HepG2 (cell line): Measurements from ENCODE around the gene ATP10A. TPM values are rescaled to one million over a fixed set of nuclear protein-coding genes. Genes with fewer than 3 reads are reported as not detected.

Experiments
- ATAC-seq: fragments of 200-7000 bp; cut with Tn5 transposase; 3 replicates; pipeline ENCODE4 v1.9.1; 2020; ENCODE audit warnings: mild to moderate bottlenecking, moderate library complexity
- BruUV-seq: library from RNA; stranded (reverse); fragments of 400-500 nt; replicated peaks from 2 replicates; lab custom pipeline; 2021; lab: Mats Ljungman, UMichigan
- CTCF ChIA-PET: fragments of 300-600 bp; formaldehyde crosslinking; extraction: SDS; loops from one replicate; lab custom pipeline; 2021; ENCODE audit warnings: low total read pairs, inconsistent platforms, low intra/inter-chr PET ratio; lab: Yijun Ruan, JAX
- POLR2A ChIA-PET: fragments of 350-600 bp; sonication (Branson Sonifier 250); formaldehyde crosslinking; loops from one replicate; lab custom pipeline; 2020; ENCODE audit warnings: antibody characterized with exemption, inconsistent platforms; lab: Yijun Ruan, JAX
- DNase-seq: peaks from one replicate; pipeline ENCODE4 v3.0.0-alpha.2; 2015; ENCODE audit warnings: low spot score
- FAIRE-seq: peaks from 3 replicates; lab custom pipeline; 2011; peaks lifted over from hg19 to GRCh38; lab: Jason Lieb, UNC
- H2AFZ ChIP-seq: one replicate; pipeline ENCODE4 v1.6.1; 2011; ENCODE audit warnings: low read length, inconsistent platforms
- H3K27ac ChIP-seq: fragments of 300-600 bp; 3 replicates; pipeline ENCODE4 v1.8.0; 2011; ENCODE audit warnings: mixed run types, mild to moderate bottlenecking, mixed read lengths, low read length, inconsistent platforms; ENCODE audit not compliant: insufficient read depth; ENCODE audit errors: extremely low read length
- H3K27me3 ChIP-seq, 2 experiments: fragments of 200-600 bp in 1 of 2; 2 replicates in 1 of 2; 3 replicates in 1 of 2; pipeline versions ENCODE4 v1.6.0 to v1.8.0; 2011; ENCODE audit warnings: low read length in 2 of 2, mild to moderate bottlenecking in 2 of 2, moderate library complexity in 2 of 2, inconsistent platforms in 1 of 2; ENCODE audit not compliant: insufficient read depth in 2 of 2, control insufficient read depth in 1 of 2
- H3K36me3 ChIP-seq, 2 experiments: fragments of 200-600 bp in 1 of 2; replicated peaks in 1 of 2; 2 replicates in 1 of 2; 3 replicates in 1 of 2; pipeline versions ENCODE4 v1.5.1 to v1.8.0; 2011; ENCODE audit warnings: low read length in 2 of 2, inconsistent platforms in 1 of 2; ENCODE audit not compliant: insufficient read depth in 2 of 2, control insufficient read depth in 1 of 2
- H3K4me1 ChIP-seq: 2 replicates; pipeline ENCODE4 v1.5.1; 2012; ENCODE audit warnings: low read length, inconsistent platforms; ENCODE audit not compliant: insufficient read depth
- H3K4me2 ChIP-seq: 2 replicates; pipeline ENCODE4 v1.6.0; 2011; ENCODE audit warnings: low read depth, low read length, inconsistent platforms
- H3K4me3 ChIP-seq, 3 experiments: fragments of 200-600 bp in 1 of 3; sonication (generic), shearing (Covaris generic) in 1 of 3; replicated peaks in 1 of 3; 2 replicates each; pipeline ENCODE4 v1.5.1; 2011 to 2016; ENCODE audit warnings: low read length in 3 of 3, inconsistent platforms in 2 of 3, low read depth in 2 of 3, mild to moderate bottlenecking in 2 of 3, control low read depth in 1 of 3, mixed read lengths in 1 of 3; ENCODE audit not compliant: insufficient read depth in 1 of 3
- H3K79me2 ChIP-seq: one replicate; pipeline ENCODE4 v1.6.1; 2011; ENCODE audit warnings: low read length, inconsistent platforms; ENCODE audit not compliant: insufficient read depth
- H3K9ac ChIP-seq: 2 replicates; pipeline ENCODE4 v1.6.0; 2011; ENCODE audit warnings: mild to moderate bottlenecking, low read depth, low read length, inconsistent platforms; ENCODE audit not compliant: insufficient read depth
- H3K9me3 ChIP-seq: 2 replicates; pipeline ENCODE4 v1.5.1; 2012; ENCODE audit warnings: mild to moderate bottlenecking, low read length
- H4K20me1 ChIP-seq: 2 replicates; pipeline ENCODE4 v1.6.0; 2011; ENCODE audit warnings: inconsistent platforms, mild to moderate bottlenecking, low read length, moderate library complexity; ENCODE audit not compliant: insufficient read depth
- ATF7 ChIP-seq, 2 experiments: fragments of 450-650 bp in 1 of 2; sonication (generic) in 1 of 2; formaldehyde crosslinking in 1 of 2; IDR thresholded peaks; 2 replicates each; pipeline versions ENCODE4 v1.4.0 to v1.6.1; 2016 to 2020; ENCODE audit warnings: antibody characterized with exemption in 1 of 2, mild to moderate bottlenecking in 1 of 2, missing genetic modification reagents in 1 of 2
- CEBPB ChIP-seq: IDR thresholded peaks from 2 replicates; pipeline ENCODE4 v1.6.1; 2011; ENCODE audit warnings: low read depth, low read length, improper control_type of control experiment, borderline replicate concordance
- FOXK1 ChIP-seq: sonication (generic); formaldehyde crosslinking; IDR thresholded peaks from 2 replicates; pipeline ENCODE4 v1.4.0; 2020; ENCODE audit warnings: low read depth, missing genetic modification reagents, borderline replicate concordance
- HNRNPL ChIP-seq: fragments of 200-400 bp; formaldehyde crosslinking; IDR thresholded peaks from 2 replicates; pipeline ENCODE4 v1.6.1; 2017; ENCODE audit warnings: mild to moderate bottlenecking, low read depth, low read length
- SMARCC2 ChIP-seq: fragments of 450-650 bp; IDR thresholded peaks from 2 replicates; pipeline ENCODE4 v1.6.1; 2017; ENCODE audit warnings: antibody characterized with exemption, mild to moderate bottlenecking
- ZBTB34 ChIP-seq: sonication (generic); formaldehyde crosslinking; IDR thresholded peaks from 2 replicates; pipeline ENCODE4 v1.8.0; 2022; ENCODE audit warnings: mild to moderate bottlenecking, missing genetic modification reagents
- ZFP36L1 ChIP-seq: sonication (generic); formaldehyde crosslinking; IDR thresholded peaks from 2 replicates; pipeline ENCODE4 v1.8.0; 2022; ENCODE audit warnings: mild to moderate bottlenecking, missing genetic modification reagents, moderate library complexity
- ZNF574 ChIP-seq: sonication (generic); formaldehyde crosslinking; IDR thresholded peaks from 2 replicates; pipeline ENCODE4 v1.4.0; 2020; ENCODE audit warnings: missing genetic modification reagents
- ZNF670 ChIP-seq: sonication (generic); formaldehyde crosslinking; IDR thresholded peaks from 2 replicates; pipeline ENCODE4 v1.8.0; 2022; ENCODE audit warnings: mild to moderate bottlenecking, missing genetic modification reagents, borderline replicate concordance
- WGBS: methylation state at CpG from one replicate; pipeline ENCODE4 v1.1.6; 2017; ENCODE audit warnings: low lambda C conversion rate; 5-methylcytosine and 5-hydroxymethylcytosine counted together
- in situ Hi-C: cut with HindIII; loops from 2 replicates; pipeline ENCODE4 v1.10.0; 2017; ENCODE audit warnings: low pct_unique_long_range_greater_than_20kb; ENCODE audit not compliant: extremely low pct_ligation_motif_present
- intact Hi-C: fragments of 100-400 bp; cut with micrococcal nuclease; formaldehyde crosslinking; loops from one replicate; pipeline ENCODE4 v1.10.0; 2022; ENCODE audit not compliant: unreplicated experiment
- polyA plus RNA-seq, 8 experiments: library from polyadenylated mRNA; depleted of rRNA in 3 of 8; stranded (reverse) in 7 of 8; unstranded in 1 of 8; fragments of >200 nt; fragmentation: Illumina TruSeq in 4 of 8; extraction: Trizol in 4 of 8; gene quantifications; 2 replicates each; pipeline versions ENCODE4 v1.2.1 to v1.2.3, GENCODE V29; 2011 to 2016; ENCODE audit warnings: low read depth in 4 of 8, missing spikeins in 1 of 8, mixed read lengths in 1 of 8; ENCODE audit not compliant: insufficient read depth in 1 of 8
- total RNA-seq, 5 experiments: library from RNA; depleted of rRNA; stranded (reverse); fragments of >200 nt; fragmentation: Illumina TruSeq; extraction: Trizol; gene quantifications; 2 replicates each; pipeline ENCODE4 v1.2.3, GENCODE V29; 2016; ENCODE audit warnings: low read depth in 1 of 5

The ATP10A gene
- total and polyA plus RNA-seq, 2 of the 13 experiments (the other 11 are each of a cell fraction or from before 2014, with no cell fraction given) = 0.58 to 4.2 TPM

GRCh38 chr15:25844542-25844941, 18.6 kb downstream of the ATP10A start (continued):
- TF ChIP-seq SMARCC2 (no peak), ZFP36L1 (no peak), ZNF670 (CRISPR knock-in tag) (no peak), CEBPB (no peak)

- Histone ChIP-seq H2AFZ (no peak overlapping the region), H3K4me2 (no peak overlapping the region), H3K9ac (no peak overlapping the region), H4K20me1 (no peaks in the 10 kb centered on the region), H3K27ac (no peak overlapping the region), H3K79me2 (no peaks in the 10 kb centered on the region), H3K27me3 (no peaks in the 10 kb centered on the region; a peak in 2 of 5 replicates), H3K36me3 (no peaks in the 10 kb centered on the region), H3K4me3 (no peak overlapping the region), H3K9me3 (no peaks in the 10 kb centered on the region), H3K4me1 (peaks cover 22% of the 10 kb centered on the region)
- 55% methylated on average over 7 of the region's 7 CpGs for WGBS
- no TSS peak for BruUV-seq
- intact Hi-C loops = no loop called here
- no peak for ATAC-seq
- CTCF ChIA-PET = no interaction called here
- no peak for DNase-seq
- no peak for FAIRE-seq
- POLR2A ChIA-PET = no interaction called here
- in situ Hi-C loops = no loop called here
- no peak for TF ChIP-seq FOXK1 (CRISPR knock-in tag)
- TF ChIP-seq HNRNPL = no peak
- no peak for TF ChIP-seq ZBTB34 (CRISPR knock-in tag)
- no peak for TF ChIP-seq ZNF574 (CRISPR knock-in tag)
- TF ChIP-seq ATF7 (IDR thresholded peaks at IDR 0.05) = peak; percentile 61
- TF ChIP-seq ATF7 (CRISPR knock-in tag; IDR thresholded peaks at IDR 0.05) = no peak
Measured at GRCh38 chr15:25844076-25844475, 19.1 kb downstream of the ATP10A start.
